Inferior parietal cortex (tissue), 1 donor: ENCODE measurements around the gene ICE1.
"Not testable (repeated sequence)": the region's sequence is repeated elsewhere in the genome, so short reads cannot be mapped to it uniquely, and the experiment has no call there.

Experiments
- DNase-seq: peaks from one replicate; pipeline ENCODE4 v3.0.0-alpha.2; 2016; ENCODE audit errors: extremely low spot score

ICE1 gene

DNA sequence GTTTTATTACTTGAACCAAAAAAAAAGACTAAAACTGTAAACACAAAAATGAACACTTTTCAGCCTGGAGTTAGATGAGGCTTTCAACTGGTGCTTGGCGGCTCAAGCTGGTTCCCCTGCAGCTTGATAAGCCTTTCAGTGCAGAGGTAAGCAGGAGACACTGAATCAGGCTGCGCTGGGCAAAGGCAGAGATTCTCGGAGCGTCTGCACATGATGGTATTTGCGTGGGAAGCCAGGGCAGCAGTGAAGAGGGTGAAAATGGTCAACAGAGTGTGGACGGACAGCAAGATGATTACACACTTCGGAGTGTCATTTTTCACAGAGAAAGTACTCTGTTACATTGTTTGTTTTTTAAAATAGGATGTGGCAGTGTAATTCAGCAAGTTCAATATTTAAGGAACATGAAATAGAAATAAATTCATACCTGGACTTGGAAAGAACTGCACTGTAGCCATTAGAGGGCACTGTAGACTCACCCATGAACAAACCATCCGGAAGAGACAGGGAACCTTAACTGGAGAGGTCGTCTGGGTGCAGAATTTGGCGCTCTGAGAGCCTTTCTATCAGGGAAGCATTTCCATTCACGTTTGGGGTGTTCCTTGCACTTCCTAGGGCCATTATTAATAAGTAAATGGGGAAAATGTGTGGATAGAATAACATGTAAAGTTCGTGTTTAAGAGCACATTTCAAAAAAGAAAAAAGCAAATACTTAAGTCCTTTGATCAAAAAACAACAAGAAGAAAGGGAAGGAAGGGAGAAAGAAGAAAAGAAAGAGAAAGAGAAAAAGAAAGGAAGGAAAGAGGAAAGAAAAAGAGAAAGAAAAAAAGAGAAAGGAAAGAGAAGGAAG, 69.8 kb downstream of the ICE1 start:
- peak; percentile 72 for DNase-seq

DNA sequence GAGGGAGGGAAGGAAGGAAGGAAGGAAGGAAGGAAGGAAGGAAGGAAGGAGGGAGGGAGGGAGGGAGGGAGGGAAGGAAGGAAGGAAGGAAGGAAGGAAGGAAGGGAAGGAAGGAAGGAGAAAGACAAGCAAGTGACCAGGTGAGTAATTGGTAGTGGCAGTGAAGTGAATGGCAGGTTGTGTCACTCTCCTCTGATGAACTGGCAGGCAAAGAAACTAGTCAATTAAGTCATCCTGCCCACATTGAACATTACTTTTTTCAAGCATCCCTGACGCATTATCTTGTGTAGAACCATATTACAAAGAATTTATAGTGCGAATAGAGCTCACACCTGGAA, 70.4 kb downstream of the ICE1 start:
- not testable (repeated sequence) for DNase-seq

DNA sequence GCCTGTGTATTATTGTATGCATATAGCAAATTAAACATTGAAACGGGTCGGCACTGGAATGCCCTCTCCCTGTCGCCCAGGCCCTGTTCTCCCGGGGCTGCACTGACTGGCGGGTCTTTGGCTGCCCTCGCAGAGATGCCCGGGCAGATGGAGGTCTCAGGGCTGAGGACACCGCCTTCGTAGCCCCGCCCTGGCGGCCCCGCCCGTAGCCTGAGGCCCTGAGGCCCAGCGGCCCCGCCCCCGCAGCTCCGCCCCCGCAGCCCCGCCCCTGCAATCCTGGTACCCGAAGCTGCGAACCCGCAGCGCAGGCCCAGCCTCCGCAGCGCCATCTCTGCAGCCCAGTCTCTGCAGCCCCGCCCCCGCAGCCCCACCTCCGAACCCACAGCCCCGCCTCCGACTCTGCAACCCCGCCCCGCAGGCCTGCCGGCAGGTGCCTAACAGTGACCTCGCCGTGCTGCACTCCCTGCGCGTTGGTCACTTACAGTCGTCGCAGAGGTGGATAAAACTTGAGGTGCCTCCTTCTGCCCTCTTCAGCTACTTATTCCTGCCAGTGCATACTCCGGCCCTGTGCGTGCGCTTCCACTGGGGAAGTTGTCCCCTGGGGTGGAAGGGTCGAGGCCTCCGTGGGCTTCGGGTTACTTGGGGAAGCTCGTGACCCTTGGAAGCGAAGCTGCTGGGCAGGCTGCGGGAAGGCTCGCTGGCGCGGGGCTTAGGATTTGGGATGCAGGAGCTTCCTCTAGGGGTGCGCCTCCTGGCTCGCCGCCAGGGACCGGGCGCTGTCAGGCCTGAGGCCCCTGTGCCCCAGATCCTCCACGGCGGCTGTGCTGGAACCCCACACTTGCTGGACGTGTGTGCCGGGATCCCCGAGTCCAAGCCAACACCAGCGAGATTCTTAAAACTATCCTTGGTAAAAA, 72.3 kb downstream of the ICE1 start:
- DNase-seq = no peak

DNA sequence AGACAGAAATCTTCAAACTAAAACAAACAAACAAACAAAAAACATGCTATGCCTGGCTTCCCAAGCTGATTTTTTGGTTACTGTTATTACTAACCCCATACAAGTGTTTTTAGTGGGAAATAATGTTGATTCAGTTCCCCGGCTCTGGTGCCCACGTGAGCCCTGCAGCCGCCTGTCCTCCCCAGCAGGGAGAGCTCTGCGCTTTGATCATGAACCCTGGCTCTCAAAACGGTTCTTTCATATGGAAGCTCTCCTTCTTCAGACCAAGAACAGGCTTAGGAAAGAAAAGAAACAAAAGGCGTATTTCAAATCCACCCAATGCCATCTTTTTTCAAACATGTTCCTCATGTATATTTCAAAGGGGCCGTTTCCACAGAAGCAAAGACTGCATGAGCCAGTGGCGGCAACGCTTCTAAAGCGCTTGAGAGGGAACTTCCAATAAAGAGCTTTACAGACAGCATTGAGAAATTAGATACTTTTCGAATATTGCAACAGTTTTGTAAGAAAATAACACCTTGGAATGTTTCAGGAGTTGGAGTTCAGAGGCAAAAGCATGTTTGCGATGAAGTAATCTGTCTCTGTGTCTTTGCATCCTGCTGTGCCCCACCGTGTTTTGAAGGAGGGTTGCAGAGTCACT, 74.8 kb downstream of the ICE1 start:
- peak; percentile 77 for DNase-seq

DNA sequence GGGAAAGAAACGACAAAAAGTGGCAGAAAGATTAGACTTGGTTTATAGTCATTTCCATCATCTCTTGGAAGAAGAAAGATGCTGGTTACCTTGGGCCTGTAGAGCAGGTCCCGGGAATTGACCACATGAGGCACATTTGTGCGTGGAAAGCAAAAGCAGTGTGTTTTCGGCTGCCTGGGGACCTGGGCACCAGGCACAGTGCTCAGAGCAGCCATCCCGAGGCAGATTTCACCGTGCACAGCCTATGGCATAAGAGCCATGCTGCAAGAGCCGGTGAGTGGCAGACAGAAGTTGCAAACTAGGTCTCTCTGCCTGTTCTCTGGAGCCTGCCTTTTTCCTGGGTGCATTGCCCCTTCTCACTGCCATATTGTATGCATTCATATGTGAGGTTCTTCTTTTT, 77.0 kb downstream of the ICE1 start:
- no peak for DNase-seq

DNA sequence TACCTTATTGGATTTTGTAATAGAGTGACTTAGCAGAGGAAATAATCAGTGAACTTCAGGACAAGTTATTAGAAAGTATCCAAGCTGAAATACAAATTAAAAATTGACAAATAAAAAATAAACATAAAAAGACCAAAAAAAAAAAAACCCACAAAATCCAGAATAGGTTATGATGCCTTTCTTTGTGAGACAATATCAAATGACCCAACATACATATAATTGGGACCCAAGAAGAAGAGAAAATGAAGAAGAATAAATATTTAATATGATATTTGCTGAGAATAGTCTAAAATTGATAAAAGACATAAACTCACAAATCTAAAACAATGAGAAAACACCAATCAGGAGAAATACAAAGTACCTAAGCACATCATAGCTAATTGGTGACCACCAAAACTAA, 81.8 kb downstream of the ICE1 start:
- no peak for DNase-seq

DNA sequence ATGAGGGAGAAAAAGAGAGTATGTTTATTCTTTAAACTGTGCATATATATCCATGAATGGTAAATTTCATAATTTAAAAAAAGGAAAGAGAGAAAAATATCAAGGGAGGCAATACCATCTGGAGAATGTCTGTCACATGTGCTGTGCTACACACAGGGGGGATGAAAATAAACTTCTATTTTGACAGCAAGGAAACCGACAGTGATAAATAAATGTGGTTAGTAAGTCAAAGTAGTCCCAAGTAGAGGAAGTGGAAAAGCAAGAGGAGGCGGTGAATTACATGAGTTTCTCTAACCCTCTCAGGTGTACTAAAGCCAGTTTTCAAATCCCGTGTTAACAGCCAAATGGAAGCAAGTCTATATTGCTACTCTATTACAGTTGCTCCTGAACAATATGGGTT, 83.3 kb downstream of the ICE1 start:
- DNase-seq = no peak

DNA sequence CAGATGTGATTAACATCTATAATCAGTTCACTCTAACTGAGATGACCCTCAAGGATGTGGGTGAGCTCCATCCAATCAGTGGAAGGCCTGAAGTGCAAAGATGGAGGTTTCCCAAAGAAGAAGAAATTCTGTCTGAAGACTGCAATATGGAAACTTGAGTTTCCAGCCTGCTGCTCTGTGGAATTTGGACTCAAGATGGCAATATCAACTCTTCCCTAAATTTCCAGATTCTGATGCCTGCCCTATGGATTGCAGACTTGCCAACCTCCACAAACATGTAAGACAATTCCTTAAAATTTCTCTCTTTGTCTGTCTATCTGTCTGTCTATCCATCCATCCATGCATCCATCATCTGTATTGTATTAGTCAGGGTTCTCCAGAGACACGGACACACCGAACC, 85.9 kb downstream of the ICE1 start:
- DNase-seq = no peak

DNA sequence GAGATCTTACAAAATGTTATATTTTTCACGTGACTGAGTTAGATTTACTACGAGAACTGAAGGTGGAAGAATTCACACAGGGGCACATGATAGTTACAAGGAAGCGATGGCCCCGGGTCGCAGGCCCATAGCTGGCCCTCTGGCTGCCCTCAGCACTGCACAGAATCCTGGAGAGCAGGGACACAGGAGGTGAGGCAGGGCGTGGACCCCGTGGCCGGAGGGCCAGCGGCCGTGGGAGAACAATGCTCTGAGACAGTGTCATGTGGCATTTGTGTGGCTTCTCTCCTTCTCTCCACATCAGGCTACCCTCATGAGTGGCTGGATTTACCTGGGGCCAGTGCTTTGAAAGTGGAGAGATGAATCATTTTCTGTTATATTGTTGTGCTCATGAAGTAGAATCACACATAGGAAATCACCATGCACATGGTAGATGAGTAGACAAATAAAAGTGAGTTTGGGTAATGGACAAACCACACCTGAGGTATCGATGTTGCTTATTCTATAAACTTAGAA, 89.5 kb downstream of the ICE1 start:
- DNase-seq = no peak

DNA sequence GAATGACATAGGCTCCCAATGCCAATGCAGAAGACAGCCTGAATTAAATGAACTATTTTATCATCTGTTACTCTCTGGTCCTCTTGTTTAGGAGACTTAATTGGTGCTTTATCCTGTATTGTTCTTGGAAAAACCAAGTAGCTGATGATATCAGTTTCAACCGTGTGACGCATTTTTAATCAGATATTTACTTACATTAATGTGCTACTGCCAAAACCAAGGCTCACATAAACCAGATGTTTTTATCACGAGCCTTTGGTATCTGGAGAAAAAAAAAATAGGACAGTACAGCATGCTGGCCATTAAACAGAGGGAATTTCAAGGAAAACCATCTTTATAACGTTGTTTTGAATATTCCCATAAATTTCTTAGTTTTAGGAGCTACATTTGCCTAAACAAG, 90.1 kb downstream of the ICE1 start:
- DNase-seq = no peak

DNA sequence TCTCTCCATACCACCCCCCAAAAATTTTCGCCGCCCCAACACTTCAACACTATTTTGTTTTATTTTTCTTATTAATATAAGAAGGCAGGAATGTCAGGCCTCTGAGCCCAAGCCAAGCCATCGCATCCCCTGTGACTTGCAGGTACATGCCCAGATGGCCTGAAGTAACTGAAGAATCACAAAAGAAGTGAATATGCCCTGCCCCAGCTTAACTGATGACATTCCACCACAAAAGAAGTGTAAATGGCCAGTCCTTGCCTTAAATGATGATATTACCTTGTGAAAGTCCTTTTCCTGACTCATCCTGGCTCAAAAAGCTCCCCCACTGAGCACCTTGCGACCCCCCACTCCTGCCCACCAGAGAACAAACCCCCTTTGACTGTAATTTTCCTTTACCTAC, 98.1 kb downstream of the ICE1 start:
- DNase-seq = not testable (repeated sequence)

DNA sequence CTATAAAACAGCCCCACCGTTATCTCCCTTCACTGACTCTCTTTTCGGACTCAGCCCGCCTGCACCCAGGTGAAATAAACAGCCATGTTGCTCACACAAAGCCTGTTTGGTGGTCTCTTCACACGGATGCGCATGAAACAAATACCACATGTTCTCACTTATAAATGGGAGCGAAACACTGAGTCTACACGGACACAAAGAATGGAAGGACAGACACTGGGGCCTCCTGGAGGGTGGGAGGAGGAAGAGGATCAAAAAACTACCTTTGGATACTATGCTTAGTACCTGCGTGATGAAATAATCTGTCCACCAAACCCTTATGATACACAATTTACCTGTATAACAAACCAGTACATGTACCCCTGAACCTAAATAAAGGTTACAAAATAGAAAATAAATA, 98.6 kb downstream of the ICE1 start:
- DNase-seq = no peak

DNA sequence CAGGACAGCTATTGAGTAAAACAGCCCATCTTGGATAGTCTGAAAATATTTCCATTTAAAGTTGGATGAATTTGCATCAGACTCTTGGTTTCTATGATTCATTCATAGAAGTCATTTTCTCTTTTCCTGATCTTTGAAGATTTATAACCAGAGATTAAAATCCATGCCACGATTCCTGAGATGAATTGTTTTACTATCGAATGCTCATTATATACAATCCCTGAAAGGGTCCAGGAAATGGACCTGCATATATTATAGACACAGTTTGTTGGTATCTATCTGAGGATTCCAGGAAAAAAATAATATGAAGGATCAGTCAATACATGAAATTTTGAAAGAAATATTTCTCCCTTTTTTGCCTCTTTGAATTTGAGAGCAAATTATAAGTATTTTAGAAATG, 99.0 kb downstream of the ICE1 start:
- DNase-seq = no peak

DNA sequence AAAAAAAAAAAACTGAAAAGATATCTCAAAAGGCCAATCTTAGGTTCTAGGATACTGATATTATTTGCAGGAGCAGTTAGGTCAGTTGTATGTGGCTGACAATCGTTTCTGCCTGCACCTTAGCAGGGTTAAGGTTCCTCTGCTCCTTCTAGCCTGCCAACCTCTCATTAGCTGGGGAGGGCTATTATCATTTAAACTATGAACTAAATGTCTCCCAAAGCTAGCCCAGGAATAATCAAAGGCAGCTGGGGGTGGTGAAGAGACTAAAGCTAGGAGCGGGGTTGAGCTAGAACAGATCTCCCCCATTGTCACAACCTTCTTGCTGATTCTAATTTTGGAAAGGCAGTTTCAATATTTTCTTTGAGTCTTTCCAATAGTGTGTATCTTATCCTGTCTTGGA, 99.9 kb downstream of the ICE1 start:
- no peak for DNase-seq

DNA sequence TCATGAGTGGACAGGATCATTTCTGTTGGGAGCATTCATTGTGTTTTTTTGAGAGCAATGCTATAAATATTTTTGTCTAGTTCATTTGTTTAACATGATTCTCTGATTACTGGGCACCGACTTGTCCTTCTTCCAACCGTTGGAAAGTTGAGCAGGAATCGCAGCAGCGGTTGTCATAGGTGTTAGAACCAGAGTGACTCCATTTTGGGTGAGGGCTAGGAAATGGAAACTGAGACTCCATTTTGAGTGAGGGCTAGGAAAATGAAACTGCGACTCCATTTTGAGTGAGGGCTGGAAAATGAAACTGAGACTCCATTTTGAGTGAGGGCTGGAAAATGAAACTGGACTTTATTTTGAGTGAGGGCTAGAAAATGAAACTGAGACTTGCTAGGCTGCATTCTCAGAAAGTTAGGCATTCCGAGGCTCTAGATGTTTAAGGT, 100.6 kb downstream of the ICE1 start:
- DNase-seq = no peak

DNA sequence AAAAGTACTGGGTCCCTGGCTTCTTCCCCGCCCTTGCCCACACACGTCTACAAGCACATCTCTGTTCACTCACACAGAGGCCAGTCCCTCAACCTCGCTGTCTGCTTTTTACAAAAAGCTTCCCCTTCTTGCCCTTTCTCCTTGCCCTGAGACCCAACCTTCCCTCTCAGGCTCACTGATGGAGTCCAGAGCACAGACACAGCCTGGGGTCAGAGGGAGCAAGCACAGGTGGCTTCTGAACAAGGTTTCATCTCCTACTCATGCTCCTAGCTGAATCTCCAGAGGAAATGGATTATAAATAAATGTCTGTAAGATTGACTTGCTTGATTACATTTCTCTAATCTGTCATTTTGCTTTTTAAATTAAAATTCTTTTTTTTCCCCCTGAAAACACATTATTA, 101.8 kb downstream of the ICE1 start:
- DNase-seq = no peak

DNA sequence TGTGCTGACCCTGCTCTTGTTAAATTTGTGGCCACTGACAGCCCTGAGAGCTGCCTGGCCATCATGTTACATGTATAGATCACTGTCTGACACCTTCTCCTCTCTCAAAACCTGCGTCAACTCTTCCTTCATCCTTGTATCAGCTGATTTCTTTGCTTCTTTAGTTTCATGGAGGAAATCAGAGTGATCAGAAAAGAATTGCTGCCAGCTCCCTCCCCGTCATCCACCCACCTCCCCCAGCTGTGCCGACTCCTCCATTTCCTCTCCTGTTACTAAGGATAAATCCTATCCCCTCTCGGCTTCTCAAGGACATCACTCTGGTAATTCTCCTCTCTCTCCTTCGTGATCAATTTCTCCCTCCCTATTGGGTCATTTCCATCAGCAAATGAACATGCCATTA, 108.9 kb downstream of the ICE1 start:
- DNase-seq = no peak

DNA sequence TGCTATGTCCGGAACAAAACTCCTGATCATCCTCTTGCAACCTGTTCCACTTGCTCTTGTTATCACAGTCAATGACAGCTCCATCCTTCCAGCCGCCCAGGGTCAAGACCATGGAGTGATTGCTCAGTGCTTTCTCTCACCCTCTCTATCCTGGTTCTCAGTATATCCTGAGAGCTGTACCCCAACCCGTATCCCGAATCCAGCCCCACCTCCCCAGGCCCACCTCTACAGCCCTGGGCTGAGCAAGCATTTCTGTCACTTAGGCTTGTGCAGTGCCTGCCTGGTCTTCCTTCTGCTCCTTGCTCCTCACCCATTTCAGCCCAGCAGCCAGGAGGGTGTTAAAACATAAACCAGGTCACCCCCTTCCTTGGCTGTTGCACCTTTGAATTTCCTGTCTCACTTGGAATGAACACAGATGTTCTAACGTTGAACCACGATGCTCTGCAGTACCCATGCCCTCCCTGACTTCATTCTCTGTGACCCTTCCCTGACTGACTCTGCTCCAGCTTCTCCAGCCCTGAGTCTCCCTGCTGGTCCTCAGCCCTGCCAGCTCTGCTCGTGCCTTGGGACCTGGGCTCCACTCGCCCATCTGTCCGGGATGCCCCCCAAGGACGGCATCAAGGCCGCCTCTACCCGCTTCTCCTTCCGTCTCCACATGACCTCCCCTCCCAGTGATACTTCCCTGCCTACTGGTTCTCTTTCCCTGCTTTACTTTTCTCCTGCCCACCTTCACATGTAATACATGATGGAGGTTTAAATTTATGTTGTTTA, 110.0 kb downstream of the ICE1 start:
- no peak for DNase-seq

DNA sequence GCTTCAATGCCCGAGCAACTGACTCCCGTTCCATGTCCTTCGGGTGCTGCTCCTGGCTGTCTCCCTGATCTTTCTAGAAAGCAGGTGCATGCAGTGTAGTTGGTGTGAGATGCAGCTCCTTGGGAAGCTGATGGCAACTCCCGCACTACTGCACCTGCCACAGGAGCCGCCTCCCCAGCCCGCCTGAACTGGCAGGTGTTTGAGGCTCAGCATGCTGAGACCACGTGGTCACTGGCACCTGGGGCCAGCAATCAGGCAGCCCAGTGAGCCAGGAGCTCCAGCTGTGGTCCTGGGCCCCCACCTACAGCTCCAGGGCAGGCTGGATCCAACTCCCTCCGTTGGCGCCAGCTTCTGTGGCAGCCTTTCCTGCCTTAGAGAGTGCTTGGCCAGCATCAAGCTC, 111.5 kb downstream of the ICE1 start:
- no peak for DNase-seq

DNA sequence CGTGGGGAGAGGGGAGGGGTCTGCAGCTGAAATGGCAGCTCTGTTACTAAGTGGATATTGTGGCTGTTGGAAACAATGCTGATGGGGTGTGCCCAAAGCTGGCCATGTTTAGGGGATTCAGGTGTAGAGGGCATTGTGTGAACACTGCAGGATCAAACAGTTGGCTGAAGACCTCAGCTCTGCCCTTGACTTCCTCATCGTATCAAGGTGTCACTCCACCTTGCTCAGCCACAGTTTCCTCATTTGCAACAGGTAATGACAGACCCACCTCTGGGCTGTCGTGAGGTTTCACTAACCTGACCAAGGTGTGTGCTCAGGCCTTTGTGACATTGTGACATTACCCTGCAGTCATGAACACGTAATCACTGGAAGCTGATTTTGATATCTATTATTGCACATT, 111.9 kb downstream of the ICE1 start:
- DNase-seq = no peak

DNA sequence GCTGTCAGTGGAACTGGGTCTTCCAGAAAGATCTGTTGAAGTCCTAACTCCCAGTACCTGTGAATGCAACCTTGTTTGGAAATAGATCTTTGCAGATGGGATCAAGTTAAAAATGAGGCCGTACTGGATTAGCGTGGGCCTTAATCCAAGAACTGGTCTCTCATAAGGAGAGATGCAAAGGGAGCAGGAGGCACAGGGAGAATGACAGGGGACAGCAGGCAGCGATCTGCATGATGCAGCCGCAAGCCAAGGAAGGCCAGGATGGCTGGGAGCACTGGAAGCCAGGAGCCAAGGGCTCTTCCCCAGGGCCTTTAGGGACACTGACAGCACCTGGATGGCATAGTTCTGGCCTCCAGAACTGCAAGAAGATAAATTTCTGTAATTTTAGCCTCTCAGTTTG, 114.4 kb downstream of the ICE1 start:
- no peak for DNase-seq

DNA sequence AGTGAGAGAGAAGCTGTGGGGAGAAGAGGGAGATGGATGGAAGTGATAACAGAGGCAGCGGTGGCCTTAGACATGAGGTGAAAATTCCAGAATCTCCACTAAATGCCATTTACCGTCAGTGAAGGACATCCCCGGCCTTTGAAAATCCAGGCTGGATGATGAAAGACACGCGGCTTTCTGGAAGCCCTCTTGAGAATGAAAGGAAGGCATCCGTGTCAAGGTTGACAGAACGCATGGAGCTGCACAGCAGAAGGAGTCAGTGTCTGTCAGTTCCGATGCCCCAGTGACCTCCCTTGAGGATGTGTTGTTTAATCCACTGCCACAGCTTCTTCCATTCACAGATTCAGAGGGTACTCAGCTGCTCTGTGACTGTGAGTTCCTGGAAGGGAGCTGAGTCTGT, 114.9 kb downstream of the ICE1 start:
- no peak for DNase-seq
